HEK293T (cell line): ENCODE data around the gene GOLPH3.
"Not testable (repeated sequence)": the region's sequence is repeated elsewhere in the genome, so short reads cannot be mapped to it uniquely, and the experiment has no call there.

ENCODE experiments used
- FOXK2 ChIP-seq: fragments of 450-650 bp; IDR thresholded peaks from 2 replicates; pipeline ENCODE4 v1.6.1; 2016; ENCODE audit warnings: mild to moderate bottlenecking
- FOXM1 ChIP-seq: fragments of 450-650 bp; IDR thresholded peaks from 2 replicates; pipeline ENCODE4 v1.6.1; 2017; ENCODE audit warnings: mild to moderate bottlenecking, borderline replicate concordance
- L3MBTL2 ChIP-seq: fragments of 450-650 bp; conservative IDR thresholded peaks from 2 replicates; pipeline ENCODE4 v1.6.1; 2016; ENCODE audit warnings: mild to moderate bottlenecking
- LEF1 ChIP-seq: fragments of 450-650 bp; IDR thresholded peaks from 2 replicates; pipeline ENCODE4 v1.6.1; 2017; ENCODE audit warnings: mild to moderate bottlenecking, borderline replicate concordance
- NFRKB ChIP-seq: fragments of 450-650 bp; IDR thresholded peaks from 2 replicates; pipeline ENCODE4 v1.6.1; 2016; ENCODE audit warnings: mild to moderate bottlenecking, moderate library complexity
- PKNOX1 ChIP-seq: fragments of 450-650 bp; IDR thresholded peaks from 2 replicates; pipeline ENCODE4 v1.6.1; 2016
- SP1 ChIP-seq: fragments of 450-650 bp; IDR thresholded peaks from 2 replicates; pipeline ENCODE4 v1.6.1; 2017
- TARDBP ChIP-seq: fragments of 450-650 bp; IDR thresholded peaks from 2 replicates; pipeline ENCODE4 v1.6.1; 2016
- ZNF384 ChIP-seq: fragments of 450-650 bp; IDR thresholded peaks from 2 replicates; pipeline ENCODE4 v1.6.1; 2016

- TF ChIP-seq ZNF384, PKNOX1, SP1, TARDBP, FOXK2, FOXM1, L3MBTL2, LEF1, NFRKB: not testable (repeated sequence)
These were observed 55.2 kb downstream of the GOLPH3 start for GRCh38 chr5:32118922-32119321.
